HEK293T (cell line): ENCODE results near the gene ADGRL3.
A peak's percentile ranks its signal among the peaks of the same experiment; 100 is the strongest.

Source experiments
- CTCF ChIA-PET: fragments of 350-600 bp; formaldehyde crosslinking; extraction: SDS; loops from one replicate; lab custom pipeline; 2021; ENCODE audit warnings: antibody characterized with exemption, inconsistent platforms; lab: Yijun Ruan, JAX
- POLR2A ChIA-PET: fragments of 350-600 bp; formaldehyde crosslinking; extraction: SDS; loops from one replicate; lab custom pipeline; 2020; ENCODE audit warnings: antibody characterized with exemption, inconsistent platforms; lab: Yijun Ruan, JAX
- DNase-seq: peaks from one replicate; pipeline ENCODE4 v3.0.0; 2012; ENCODE audit warnings: mixed read lengths; ENCODE audit errors: extremely low spot score
- ARNT ChIP-seq: fragments of 450-650 bp; IDR thresholded peaks from 2 replicates; pipeline ENCODE4 v1.6.1; 2017; ENCODE audit warnings: mild to moderate bottlenecking
- BHLHE40 ChIP-seq: fragments of 450-650 bp; IDR thresholded peaks from 2 replicates; pipeline ENCODE4 v1.6.1; 2016; ENCODE audit warnings: mild to moderate bottlenecking, moderate library complexity, borderline replicate concordance
- CTBP1 ChIP-seq: fragments of 450-650 bp; IDR thresholded peaks from 2 replicates; pipeline ENCODE4 v1.6.1; 2016; ENCODE audit warnings: borderline replicate concordance
- ELF4 ChIP-seq: fragments of 450-650 bp; IDR thresholded peaks from 2 replicates; pipeline ENCODE4 v1.6.1; 2017; ENCODE audit warnings: antibody characterized with exemption
- FOXA1 ChIP-seq: fragments of 450-650 bp; IDR thresholded peaks from 2 replicates; pipeline ENCODE4 v1.6.1; 2016; ENCODE audit warnings: mild to moderate bottlenecking
- FOXK2 ChIP-seq: fragments of 450-650 bp; IDR thresholded peaks from 2 replicates; pipeline ENCODE4 v1.6.1; 2016; ENCODE audit warnings: mild to moderate bottlenecking
- FOXM1 ChIP-seq: fragments of 450-650 bp; IDR thresholded peaks from 2 replicates; pipeline ENCODE4 v1.6.1; 2017; ENCODE audit warnings: mild to moderate bottlenecking, borderline replicate concordance
- HDGF ChIP-seq: fragments of 450-650 bp; IDR thresholded peaks from 2 replicates; pipeline ENCODE4 v1.6.1; 2017; ENCODE audit warnings: antibody characterized with exemption, borderline replicate concordance
- L3MBTL2 ChIP-seq: fragments of 450-650 bp; conservative IDR thresholded peaks from 2 replicates; pipeline ENCODE4 v1.6.1; 2016; ENCODE audit warnings: mild to moderate bottlenecking
- LEF1 ChIP-seq: fragments of 450-650 bp; IDR thresholded peaks from 2 replicates; pipeline ENCODE4 v1.6.1; 2017; ENCODE audit warnings: mild to moderate bottlenecking, borderline replicate concordance
- NFRKB ChIP-seq: fragments of 450-650 bp; IDR thresholded peaks from 2 replicates; pipeline ENCODE4 v1.6.1; 2016; ENCODE audit warnings: mild to moderate bottlenecking, moderate library complexity
- SP1 ChIP-seq: fragments of 450-650 bp; IDR thresholded peaks from 2 replicates; pipeline ENCODE4 v1.6.1; 2017
- SUZ12 ChIP-seq: fragments of 450-650 bp; IDR thresholded peaks from 2 replicates; pipeline ENCODE4 v1.6.1; 2016; ENCODE audit warnings: mild to moderate bottlenecking
- TARDBP ChIP-seq: fragments of 450-650 bp; IDR thresholded peaks from 2 replicates; pipeline ENCODE4 v1.6.1; 2016
- ZNF384 ChIP-seq: fragments of 450-650 bp; IDR thresholded peaks from 2 replicates; pipeline ENCODE4 v1.6.1; 2016
- TF ChIP-seq, protein P1 (sequence below): fragments of 450-650 bp; IDR thresholded peaks from 2 replicates; pipeline ENCODE4 v1.6.1; 2016

The ADGRL3 gene

DNA sequence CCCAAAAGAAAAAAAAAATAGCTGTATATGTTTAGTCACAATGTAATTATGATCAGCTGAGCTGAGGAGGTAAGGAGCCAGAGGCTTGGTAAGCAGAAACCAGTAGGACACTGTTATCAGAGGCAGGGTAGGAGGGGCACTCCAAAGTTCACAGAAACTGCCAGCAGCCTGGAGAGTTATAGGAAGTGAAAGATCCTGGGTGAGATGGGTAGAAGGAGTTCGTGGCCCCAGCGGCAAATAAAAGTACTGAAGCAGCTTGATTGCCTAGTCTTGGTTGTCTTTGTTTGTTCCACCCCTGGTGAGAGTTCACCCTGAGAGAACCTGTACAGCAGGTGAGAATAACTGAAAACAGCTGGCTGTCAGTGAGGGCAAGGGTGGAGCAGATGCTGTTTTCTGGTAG, 340.8 kb downstream of the ADGRL3 start:
- POLR2A ChIA-PET = no interaction called here
- CTCF ChIA-PET = no interaction called here
- no peak for TF ChIP-seq FOXA1
- TF ChIP-seq TARDBP = no peak
- no peak for TF ChIP-seq ELF4
- no peak for TF ChIP-seq NFRKB
- no peak for TF ChIP-seq L3MBTL2
- TF ChIP-seq ARNT = no peak
- TF ChIP-seq HDGF = no peak
- no peak for TF ChIP-seq FOXK2
- TF ChIP-seq SUZ12 = no peak
- no peak for TF ChIP-seq CTBP1
- TF ChIP-seq LEF1 = no peak
- TF ChIP-seq ZNF384 = no peak
- TF ChIP-seq, protein P1, sequence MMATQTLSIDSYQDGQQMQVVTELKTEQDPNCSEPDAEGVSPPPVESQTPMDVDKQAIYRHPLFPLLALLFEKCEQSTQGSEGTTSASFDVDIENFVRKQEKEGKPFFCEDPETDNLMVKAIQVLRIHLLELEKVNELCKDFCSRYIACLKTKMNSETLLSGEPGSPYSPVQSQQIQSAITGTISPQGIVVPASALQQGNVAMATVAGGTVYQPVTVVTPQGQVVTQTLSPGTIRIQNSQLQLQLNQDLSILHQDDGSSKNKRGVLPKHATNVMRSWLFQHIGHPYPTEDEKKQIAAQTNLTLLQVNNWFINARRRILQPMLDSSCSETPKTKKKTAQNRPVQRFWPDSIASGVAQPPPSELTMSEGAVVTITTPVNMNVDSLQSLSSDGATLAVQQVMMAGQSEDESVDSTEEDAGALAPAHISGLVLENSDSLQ = no peak
- TF ChIP-seq BHLHE40 = no peak
- TF ChIP-seq FOXM1 = no peak
- TF ChIP-seq SP1 = no peak
- peak; percentile 26 for DNase-seq

GRCh38 chr4:61541459-61541858, 341.3 kb downstream of the ADGRL3 start:
- CTCF ChIA-PET = no interaction called here
- POLR2A ChIA-PET = no interaction called here
- TF ChIP-seq, protein P1 = no peak
- TF ChIP-seq CTBP1 (no peak), ZNF384 (no peak), LEF1 (no peak), L3MBTL2 (no peak), NFRKB (no peak), SUZ12 (no peak), TARDBP (no peak), FOXK2 (no peak), FOXM1 (no peak), ARNT (no peak), BHLHE40 (no peak), ELF4 (no peak), FOXA1 (no peak), HDGF (no peak), SP1 (no peak)
- no peak for DNase-seq

DNA sequence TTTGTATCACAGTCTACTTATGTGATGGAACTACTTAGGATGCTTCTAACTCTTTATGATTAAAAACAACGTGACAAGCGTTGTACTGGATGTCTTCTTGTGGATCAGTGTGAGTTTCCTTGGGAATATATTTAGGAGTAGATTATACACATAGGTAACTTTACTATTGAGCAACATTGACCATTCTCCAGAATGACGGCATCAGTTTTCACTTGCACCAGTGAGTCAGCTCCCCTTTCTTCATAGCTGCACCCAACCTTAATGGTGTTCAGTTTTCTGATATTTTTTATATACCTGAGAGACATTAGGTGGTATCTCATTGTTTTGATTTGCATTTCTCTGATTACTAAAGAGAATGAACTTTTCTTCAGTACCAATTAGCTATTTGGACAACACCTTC, 343.9 kb downstream of the ADGRL3 start:
- no peak for DNase-seq
- TF ChIP-seq NFRKB (no peak), FOXM1 (no peak), FOXK2 (no peak), HDGF (no peak), ARNT (no peak), BHLHE40 (no peak), FOXA1 (no peak), CTBP1 (no peak), SP1 (no peak)
- POLR2A ChIA-PET = no interaction called here
- CTCF ChIA-PET = no interaction called here

DNA sequence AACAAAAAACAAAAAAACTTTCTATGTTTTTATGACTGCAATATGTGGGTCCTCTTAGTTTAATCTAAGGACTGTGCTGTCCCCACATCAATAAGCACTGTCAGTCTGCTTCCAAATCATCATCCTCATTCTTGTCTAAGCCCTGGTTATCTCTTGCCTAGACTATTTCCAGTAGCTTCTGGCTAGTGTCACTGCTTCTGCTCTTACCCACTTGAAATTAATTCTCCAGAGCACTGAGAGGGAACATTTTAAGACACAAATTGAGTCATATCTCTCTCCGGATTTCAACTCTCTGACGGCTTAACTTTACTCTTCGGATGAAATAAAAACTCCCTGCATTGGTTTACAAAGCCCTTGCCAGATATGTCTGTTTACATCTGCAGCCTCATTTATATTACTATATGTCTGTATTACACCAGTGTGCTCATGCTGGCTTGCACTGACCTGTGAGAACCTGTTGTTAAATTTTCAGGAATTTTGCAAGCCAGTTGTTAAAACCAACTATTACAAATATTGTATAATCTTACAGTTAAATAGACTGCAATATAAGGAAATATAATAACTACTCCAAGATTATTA, 345.9 kb downstream of the ADGRL3 start:
- DNase-seq = no peak
- CTCF ChIA-PET = no interaction called here
- TF ChIP-seq SUZ12 (no peak), FOXK2 (no peak), L3MBTL2 (no peak), NFRKB (no peak), CTBP1 (no peak)
- POLR2A ChIA-PET = no interaction called here

DNA sequence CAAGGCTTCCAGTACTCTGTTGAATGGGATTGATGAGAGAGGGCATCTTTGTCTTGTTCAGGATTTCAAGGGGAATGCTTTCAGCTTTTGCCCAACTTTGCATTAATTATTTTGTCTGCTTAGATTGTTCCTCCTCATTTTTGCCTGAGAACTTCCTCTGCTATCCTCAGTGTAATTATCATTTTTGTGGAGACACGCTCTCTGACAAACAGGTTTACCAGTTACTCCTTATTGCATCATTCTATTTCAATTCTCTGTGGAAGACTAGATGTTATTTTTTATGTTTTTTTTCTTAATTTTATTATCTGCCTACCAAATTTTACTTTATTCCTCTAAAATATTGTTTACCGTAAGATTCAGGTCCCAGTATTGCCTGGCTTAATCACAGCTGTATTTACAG, 349.2 kb downstream of the ADGRL3 start:
- CTCF ChIA-PET = no interaction called here
- TF ChIP-seq SUZ12 = no peak
- no peak for TF ChIP-seq FOXM1
- no peak for TF ChIP-seq ARNT
- no peak for TF ChIP-seq FOXK2
- no peak for TF ChIP-seq CTBP1
- TF ChIP-seq, protein P1 = no peak
- TF ChIP-seq L3MBTL2 = no peak
- no peak for TF ChIP-seq HDGF
- no peak for TF ChIP-seq ZNF384
- no peak for TF ChIP-seq LEF1
- no peak for TF ChIP-seq NFRKB
- no peak for TF ChIP-seq TARDBP
- POLR2A ChIA-PET = no interaction called here
- no peak for DNase-seq

DNA sequence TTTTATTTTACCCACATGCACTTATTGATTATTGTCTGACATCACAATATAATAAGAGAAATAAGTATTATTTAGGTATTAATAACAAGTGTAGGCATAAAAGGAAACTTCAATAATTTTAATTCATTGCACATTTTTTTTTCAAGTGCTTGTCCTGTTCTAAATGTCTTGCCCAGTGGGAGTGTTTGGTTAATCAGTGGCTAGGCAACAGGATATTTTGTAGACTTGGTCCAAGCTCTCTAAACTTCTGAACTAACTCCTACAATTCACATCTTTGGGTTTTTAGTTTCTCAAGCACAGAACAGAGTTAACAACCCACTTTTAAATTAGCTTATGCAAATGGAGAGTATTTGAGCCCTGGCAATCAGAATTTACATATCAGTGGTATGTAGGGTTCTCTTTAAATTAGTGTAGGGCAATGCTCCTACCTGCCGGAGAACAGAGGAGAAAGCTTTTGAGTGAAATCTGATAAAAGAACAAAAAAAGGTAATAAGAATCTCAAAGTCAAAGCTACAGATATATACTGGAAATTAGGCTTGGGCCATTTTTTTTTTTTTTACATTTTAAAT, 353.5 kb downstream of the ADGRL3 start:
- no peak for DNase-seq
- ChIA-PET POLR2A (no interaction called here), CTCF (no interaction called here)
- TF ChIP-seq FOXM1 (no peak), SUZ12 (no peak)

DNA sequence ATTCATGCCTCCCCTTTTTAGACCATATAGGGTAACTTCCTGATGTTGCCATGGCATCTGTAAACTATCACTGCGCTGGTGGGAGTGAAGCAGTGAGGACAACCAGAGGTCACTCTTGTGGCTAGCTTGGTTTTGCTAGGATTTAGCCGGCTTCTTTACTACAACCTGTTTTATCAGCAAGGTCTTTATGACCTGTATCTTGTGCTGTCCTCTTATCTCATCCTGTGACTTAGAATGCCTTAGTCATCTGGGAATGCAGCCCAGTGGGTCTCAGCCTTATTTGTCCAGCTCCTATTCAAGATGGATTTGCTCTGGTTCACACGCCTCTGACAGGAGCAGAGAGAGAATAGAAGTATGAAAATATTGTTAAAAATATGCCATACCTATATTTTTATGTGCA, 355.7 kb downstream of the ADGRL3 start:
- no peak for DNase-seq
- ChIA-PET CTCF (no interaction called here), POLR2A (no interaction called here)
- TF ChIP-seq CTBP1 (no peak), ARNT (no peak), NFRKB (no peak), LEF1 (no peak), ELF4 (no peak)
- TF ChIP-seq, protein P1 = no peak
